ENCODE results near the gene AMPD3.

The AMPD3 gene

GRCh38 chr11:10474551-10474950, 19.5 kb downstream of the AMPD3 start:
- H3K4me3 ChIP-seq (ENCODE audit: low read depth, low read length): no peak overlapping the region
- DNase-seq: no peak
- no peak overlapping the region for H3K27ac ChIP-seq
- peaks cover 63% of the 10 kb centered on the region for H3K36me3 ChIP-seq
- no peak for TF ChIP-seq CTCF (IDR thresholded peaks at IDR 0.05; ENCODE audit: low read depth, low read length)
- no peaks in the 10 kb centered on the region for H3K27me3 ChIP-seq (ENCODE audit: insufficient read depth, low read depth, severe bottlenecking)
- peaks cover 3% of the 10 kb centered on the region for H3K9me3 ChIP-seq (ENCODE audit: severe bottlenecking)

GRCh38 chr11:10476342-10476741, 21.3 kb downstream of the AMPD3 start:
- no peak for TF ChIP-seq CTCF (IDR thresholded peaks at IDR 0.05; ENCODE audit: low read depth, low read length)
- no peaks in the 10 kb centered on the region for H3K27me3 ChIP-seq (ENCODE audit: insufficient read depth, low read depth, severe bottlenecking)
- H3K27ac ChIP-seq: no peak overlapping the region
- DNase-seq: no peak
- H3K9me3 ChIP-seq (ENCODE audit: severe bottlenecking): no peaks in the 10 kb centered on the region
- H3K36me3 ChIP-seq: peaks cover 81% of the 10 kb centered on the region
- H3K4me3 ChIP-seq (ENCODE audit: low read depth, low read length): no peak overlapping the region

GRCh38 chr11:10476927-10477689, 22.0 kb downstream of the AMPD3 start:
- TF ChIP-seq CTCF (IDR thresholded peaks at IDR 0.05; ENCODE audit: low read depth, low read length): no peak
- Histone ChIP-seq H3K9me3 (ENCODE audit: severe bottlenecking) (no peaks in the 10 kb centered on the region), H3K36me3 (peaks cover 88% of the 10 kb centered on the region), H3K27ac (no peak overlapping the region), H3K4me3 (ENCODE audit: low read depth, low read length) (no peak overlapping the region), H3K27me3 (ENCODE audit: insufficient read depth, low read depth, severe bottlenecking) (no peaks in the 10 kb centered on the region)
- DNase-seq: no peak

- Histone ChIP-seq H3K36me3 (peaks cover 94% of the 10 kb centered on the region), H3K9me3 (ENCODE audit: severe bottlenecking) (no peaks in the 10 kb centered on the region), H3K27ac (no peak overlapping the region), H3K4me3 (ENCODE audit: low read depth, low read length) (no peak overlapping the region), H3K27me3 (ENCODE audit: insufficient read depth, low read depth, severe bottlenecking) (no peaks in the 10 kb centered on the region)
- no peak for TF ChIP-seq CTCF (IDR thresholded peaks at IDR 0.05; ENCODE audit: low read depth, low read length)
- no peak for DNase-seq
These were observed 22.6 kb downstream of the AMPD3 start for GRCh38 chr11:10477690-10478046.

GRCh38 chr11:10478066-10478465, 23.0 kb downstream of the AMPD3 start:
- no peak for TF ChIP-seq CTCF (IDR thresholded peaks at IDR 0.05; ENCODE audit: low read depth, low read length)
- no peak overlapping the region for H3K27ac ChIP-seq
- no peak for DNase-seq
- H3K27me3 ChIP-seq (ENCODE audit: insufficient read depth, low read depth, severe bottlenecking): no peaks in the 10 kb centered on the region
- H3K36me3 ChIP-seq: peaks cover 98% of the 10 kb centered on the region
- no peak overlapping the region for H3K4me3 ChIP-seq (ENCODE audit: low read depth, low read length)
- no peaks in the 10 kb centered on the region for H3K9me3 ChIP-seq (ENCODE audit: severe bottlenecking)

Data from WERI-Rb-1 (cell line).